H1 (cell line): ENCODE data around the gene KCP. TPM values are rescaled to one million over a fixed set of nuclear protein-coding genes. Genes with fewer than 3 reads are reported as not detected.

Experiments
- CREB1 ChIP-seq: IDR thresholded peaks from 2 replicates; pipeline ENCODE4 v1.6.1; 2012; ENCODE audit warnings: inconsistent platforms
- JUND ChIP-seq: IDR thresholded peaks from 2 replicates; pipeline ENCODE4 v1.6.1; 2011; ENCODE audit warnings: mild to moderate bottlenecking, improper control_type of control experiment, low read length
- NRF1 ChIP-seq: IDR thresholded peaks from 2 replicates; pipeline ENCODE4 v1.6.1; 2011; ENCODE audit warnings: mild to moderate bottlenecking, low read depth, low read length, improper control_type of control experiment
- RBBP5 ChIP-seq: IDR thresholded peaks from 2 replicates; pipeline ENCODE4 v1.7.1; 2012; ENCODE audit warnings: low read depth, mild to moderate bottlenecking, inconsistent platforms, low read length, moderate library complexity, borderline replicate concordance
- SRF ChIP-seq: IDR thresholded peaks from 2 replicates; pipeline ENCODE4 v1.6.1; 2011; ENCODE audit warnings: mild to moderate bottlenecking, low read depth, low read length, moderate library complexity
- polyA plus RNA-seq, 7 experiments: library from polyadenylated mRNA; depleted of rRNA in 3 of 7; stranded (reverse) in 5 of 7; unstranded in 2 of 7; fragments of >200 nt in 5 of 7; fragments of 200-250 nt in 2 of 7; gene quantifications; 1 replicate in 5 of 7; 2 replicates in 1 of 7; 4 replicates in 1 of 7; pipeline versions ENCODE4 v1.2.1 to v1.2.3, GENCODE V29; 2011 to 2013; ENCODE audit warnings: missing spikeins in 2 of 7, mixed read lengths in 2 of 7
- total RNA-seq: library from RNA; stranded (reverse); fragmentation: NEBNext Ultra II Directional; extraction: Animal tissue kit (Norgen Biotek cat#: 25700); gene quantifications from 2 replicates; pipeline ENCODE4 v1.2.1, GENCODE V29; 2021
- TF ChIP-seq, protein P1 (sequence below), 3 experiments: IDR thresholded peaks; 1 replicate in 2 of 3; 2 replicates in 1 of 3; pipeline versions ENCODE4 v1.5.1 to v1.6.1; 2011; ENCODE audit warnings: low read length in 3 of 3, mild to moderate bottlenecking in 3 of 3, inconsistent platforms in 2 of 3, low read depth in 1 of 3, moderate library complexity in 1 of 3; ENCODE audit not compliant: insufficient read depth in 1 of 3; ENCODE audit errors: control extremely low read depth in 1 of 3
- TF ChIP-seq, protein P2 (sequence below): fragments of 300-600 bp; sonication (generic); IDR thresholded peaks from 2 replicates; pipeline ENCODE4 v1.7.1; 2012; ENCODE audit warnings: low read length, moderate library complexity, mild to moderate bottlenecking, inconsistent platforms; ENCODE audit not compliant: insufficient replicate concordance

Gene KCP
- total and polyA plus RNA-seq, 2 of the 8 experiments (the other 6 are each of a cell fraction or from before 2014, with no cell fraction given), result 1.3 to 2.0 TPM

DNA sequence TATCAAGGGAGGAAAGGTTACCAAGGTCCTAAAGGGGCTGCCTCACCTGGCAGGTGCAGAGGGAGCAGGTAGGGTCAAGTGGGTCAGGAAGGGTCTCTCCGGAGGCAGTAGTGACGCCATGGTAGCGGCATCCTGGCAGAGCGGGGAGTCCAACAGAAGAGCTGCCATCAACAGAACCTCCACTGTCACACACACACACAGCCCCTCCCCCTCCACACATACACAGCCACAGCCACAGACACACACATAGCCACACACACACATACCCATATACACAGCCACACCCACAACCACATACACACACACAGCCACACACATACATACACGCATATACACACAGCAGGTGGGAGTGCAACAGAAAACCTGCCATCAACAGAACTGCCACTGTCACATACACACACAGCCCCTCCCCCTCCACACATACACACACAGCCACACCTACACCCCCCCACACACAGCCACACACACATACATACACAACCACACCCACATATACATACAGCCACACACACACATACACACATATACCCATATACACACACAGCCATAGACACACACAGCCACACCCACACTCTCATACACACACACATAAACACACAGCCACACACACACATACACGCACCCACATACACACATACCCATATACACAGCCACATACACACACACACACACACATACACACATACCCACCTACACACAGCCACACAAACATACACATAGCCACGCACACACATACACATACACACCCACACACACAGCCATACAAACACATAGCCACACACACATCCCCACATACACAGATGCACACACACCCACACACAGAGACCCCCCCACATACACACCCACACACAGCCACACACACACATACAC lies 23.1 kb downstream of the KCP start (continued):
- TF ChIP-seq, protein P1, sequence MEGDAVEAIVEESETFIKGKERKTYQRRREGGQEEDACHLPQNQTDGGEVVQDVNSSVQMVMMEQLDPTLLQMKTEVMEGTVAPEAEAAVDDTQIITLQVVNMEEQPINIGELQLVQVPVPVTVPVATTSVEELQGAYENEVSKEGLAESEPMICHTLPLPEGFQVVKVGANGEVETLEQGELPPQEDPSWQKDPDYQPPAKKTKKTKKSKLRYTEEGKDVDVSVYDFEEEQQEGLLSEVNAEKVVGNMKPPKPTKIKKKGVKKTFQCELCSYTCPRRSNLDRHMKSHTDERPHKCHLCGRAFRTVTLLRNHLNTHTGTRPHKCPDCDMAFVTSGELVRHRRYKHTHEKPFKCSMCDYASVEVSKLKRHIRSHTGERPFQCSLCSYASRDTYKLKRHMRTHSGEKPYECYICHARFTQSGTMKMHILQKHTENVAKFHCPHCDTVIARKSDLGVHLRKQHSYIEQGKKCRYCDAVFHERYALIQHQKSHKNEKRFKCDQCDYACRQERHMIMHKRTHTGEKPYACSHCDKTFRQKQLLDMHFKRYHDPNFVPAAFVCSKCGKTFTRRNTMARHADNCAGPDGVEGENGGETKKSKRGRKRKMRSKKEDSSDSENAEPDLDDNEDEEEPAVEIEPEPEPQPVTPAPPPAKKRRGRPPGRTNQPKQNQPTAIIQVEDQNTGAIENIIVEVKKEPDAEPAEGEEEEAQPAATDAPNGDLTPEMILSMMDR (IDR thresholded peaks at IDR 0.05; ENCODE audit: control extremely low read depth in 1 of 3, insufficient read depth in 1 of 3, low read depth in 1 of 3, low read length in 3 of 3), result no peak
- TF ChIP-seq JUND (no peak), SRF (no peak), NRF1 (no peak), RBBP5 (no peak), CREB1 (no peak)
- TF ChIP-seq, protein P2, sequence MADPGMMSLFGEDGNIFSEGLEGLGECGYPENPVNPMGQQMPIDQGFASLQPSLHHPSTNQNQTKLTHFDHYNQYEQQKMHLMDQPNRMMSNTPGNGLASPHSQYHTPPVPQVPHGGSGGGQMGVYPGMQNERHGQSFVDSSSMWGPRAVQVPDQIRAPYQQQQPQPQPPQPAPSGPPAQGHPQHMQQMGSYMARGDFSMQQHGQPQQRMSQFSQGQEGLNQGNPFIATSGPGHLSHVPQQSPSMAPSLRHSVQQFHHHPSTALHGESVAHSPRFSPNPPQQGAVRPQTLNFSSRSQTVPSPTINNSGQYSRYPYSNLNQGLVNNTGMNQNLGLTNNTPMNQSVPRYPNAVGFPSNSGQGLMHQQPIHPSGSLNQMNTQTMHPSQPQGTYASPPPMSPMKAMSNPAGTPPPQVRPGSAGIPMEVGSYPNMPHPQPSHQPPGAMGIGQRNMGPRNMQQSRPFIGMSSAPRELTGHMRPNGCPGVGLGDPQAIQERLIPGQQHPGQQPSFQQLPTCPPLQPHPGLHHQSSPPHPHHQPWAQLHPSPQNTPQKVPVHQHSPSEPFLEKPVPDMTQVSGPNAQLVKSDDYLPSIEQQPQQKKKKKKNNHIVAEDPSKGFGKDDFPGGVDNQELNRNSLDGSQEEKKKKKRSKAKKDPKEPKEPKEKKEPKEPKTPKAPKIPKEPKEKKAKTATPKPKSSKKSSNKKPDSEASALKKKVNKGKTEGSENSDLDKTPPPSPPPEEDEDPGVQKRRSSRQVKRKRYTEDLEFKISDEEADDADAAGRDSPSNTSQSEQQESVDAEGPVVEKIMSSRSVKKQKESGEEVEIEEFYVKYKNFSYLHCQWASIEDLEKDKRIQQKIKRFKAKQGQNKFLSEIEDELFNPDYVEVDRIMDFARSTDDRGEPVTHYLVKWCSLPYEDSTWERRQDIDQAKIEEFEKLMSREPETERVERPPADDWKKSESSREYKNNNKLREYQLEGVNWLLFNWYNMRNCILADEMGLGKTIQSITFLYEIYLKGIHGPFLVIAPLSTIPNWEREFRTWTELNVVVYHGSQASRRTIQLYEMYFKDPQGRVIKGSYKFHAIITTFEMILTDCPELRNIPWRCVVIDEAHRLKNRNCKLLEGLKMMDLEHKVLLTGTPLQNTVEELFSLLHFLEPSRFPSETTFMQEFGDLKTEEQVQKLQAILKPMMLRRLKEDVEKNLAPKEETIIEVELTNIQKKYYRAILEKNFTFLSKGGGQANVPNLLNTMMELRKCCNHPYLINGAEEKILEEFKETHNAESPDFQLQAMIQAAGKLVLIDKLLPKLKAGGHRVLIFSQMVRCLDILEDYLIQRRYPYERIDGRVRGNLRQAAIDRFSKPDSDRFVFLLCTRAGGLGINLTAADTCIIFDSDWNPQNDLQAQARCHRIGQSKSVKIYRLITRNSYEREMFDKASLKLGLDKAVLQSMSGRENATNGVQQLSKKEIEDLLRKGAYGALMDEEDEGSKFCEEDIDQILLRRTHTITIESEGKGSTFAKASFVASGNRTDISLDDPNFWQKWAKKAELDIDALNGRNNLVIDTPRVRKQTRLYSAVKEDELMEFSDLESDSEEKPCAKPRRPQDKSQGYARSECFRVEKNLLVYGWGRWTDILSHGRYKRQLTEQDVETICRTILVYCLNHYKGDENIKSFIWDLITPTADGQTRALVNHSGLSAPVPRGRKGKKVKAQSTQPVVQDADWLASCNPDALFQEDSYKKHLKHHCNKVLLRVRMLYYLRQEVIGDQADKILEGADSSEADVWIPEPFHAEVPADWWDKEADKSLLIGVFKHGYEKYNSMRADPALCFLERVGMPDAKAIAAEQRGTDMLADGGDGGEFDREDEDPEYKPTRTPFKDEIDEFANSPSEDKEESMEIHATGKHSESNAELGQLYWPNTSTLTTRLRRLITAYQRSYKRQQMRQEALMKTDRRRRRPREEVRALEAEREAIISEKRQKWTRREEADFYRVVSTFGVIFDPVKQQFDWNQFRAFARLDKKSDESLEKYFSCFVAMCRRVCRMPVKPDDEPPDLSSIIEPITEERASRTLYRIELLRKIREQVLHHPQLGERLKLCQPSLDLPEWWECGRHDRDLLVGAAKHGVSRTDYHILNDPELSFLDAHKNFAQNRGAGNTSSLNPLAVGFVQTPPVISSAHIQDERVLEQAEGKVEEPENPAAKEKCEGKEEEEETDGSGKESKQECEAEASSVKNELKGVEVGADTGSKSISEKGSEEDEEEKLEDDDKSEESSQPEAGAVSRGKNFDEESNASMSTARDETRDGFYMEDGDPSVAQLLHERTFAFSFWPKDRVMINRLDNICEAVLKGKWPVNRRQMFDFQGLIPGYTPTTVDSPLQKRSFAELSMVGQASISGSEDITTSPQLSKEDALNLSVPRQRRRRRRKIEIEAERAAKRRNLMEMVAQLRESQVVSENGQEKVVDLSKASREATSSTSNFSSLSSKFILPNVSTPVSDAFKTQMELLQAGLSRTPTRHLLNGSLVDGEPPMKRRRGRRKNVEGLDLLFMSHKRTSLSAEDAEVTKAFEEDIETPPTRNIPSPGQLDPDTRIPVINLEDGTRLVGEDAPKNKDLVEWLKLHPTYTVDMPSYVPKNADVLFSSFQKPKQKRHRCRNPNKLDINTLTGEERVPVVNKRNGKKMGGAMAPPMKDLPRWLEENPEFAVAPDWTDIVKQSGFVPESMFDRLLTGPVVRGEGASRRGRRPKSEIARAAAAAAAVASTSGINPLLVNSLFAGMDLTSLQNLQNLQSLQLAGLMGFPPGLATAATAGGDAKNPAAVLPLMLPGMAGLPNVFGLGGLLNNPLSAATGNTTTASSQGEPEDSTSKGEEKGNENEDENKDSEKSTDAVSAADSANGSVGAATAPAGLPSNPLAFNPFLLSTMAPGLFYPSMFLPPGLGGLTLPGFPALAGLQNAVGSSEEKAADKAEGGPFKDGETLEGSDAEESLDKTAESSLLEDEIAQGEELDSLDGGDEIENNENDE, result no peak
